HepG2 (cell line): ENCODE measurements around the gene EZH2. TPM values are rescaled to one million over a fixed set of nuclear protein-coding genes. Genes with fewer than 3 reads are reported as not detected.

ENCODE experiments used
- ATAC-seq: fragments of 200-7000 bp; cut with Tn5 transposase; 3 replicates; pipeline ENCODE4 v1.9.1; 2020; ENCODE audit warnings: mild to moderate bottlenecking, moderate library complexity
- BruUV-seq: library from RNA; stranded (reverse); fragments of 400-500 nt; replicated peaks from 2 replicates; lab custom pipeline; 2021; lab: Mats Ljungman, UMichigan
- CTCF ChIA-PET: fragments of 300-600 bp; formaldehyde crosslinking; extraction: SDS; loops from one replicate; lab custom pipeline; 2021; ENCODE audit warnings: low total read pairs, inconsistent platforms, low intra/inter-chr PET ratio; lab: Yijun Ruan, JAX
- POLR2A ChIA-PET: fragments of 350-600 bp; sonication (Branson Sonifier 250); formaldehyde crosslinking; loops from one replicate; lab custom pipeline; 2020; ENCODE audit warnings: antibody characterized with exemption, inconsistent platforms; lab: Yijun Ruan, JAX
- DNase-seq: peaks from one replicate; pipeline ENCODE4 v3.0.0-alpha.2; 2015; ENCODE audit warnings: low spot score
- FAIRE-seq: peaks from 3 replicates; lab custom pipeline; 2011; peaks lifted over from hg19 to GRCh38; lab: Jason Lieb, UNC
- H2AFZ ChIP-seq: one replicate; pipeline ENCODE4 v1.6.1; 2011; ENCODE audit warnings: low read length, inconsistent platforms
- H3K27ac ChIP-seq: fragments of 300-600 bp; 3 replicates; pipeline ENCODE4 v1.8.0; 2011; ENCODE audit warnings: mixed run types, mild to moderate bottlenecking, mixed read lengths, low read length, inconsistent platforms; ENCODE audit not compliant: insufficient read depth; ENCODE audit errors: extremely low read length
- H3K27me3 ChIP-seq, 2 experiments: fragments of 200-600 bp in 1 of 2; 2 replicates in 1 of 2; 3 replicates in 1 of 2; pipeline versions ENCODE4 v1.6.0 to v1.8.0; 2011; ENCODE audit warnings: low read length in 2 of 2, mild to moderate bottlenecking in 2 of 2, moderate library complexity in 2 of 2, inconsistent platforms in 1 of 2; ENCODE audit not compliant: insufficient read depth in 2 of 2, control insufficient read depth in 1 of 2
- H3K36me3 ChIP-seq, 2 experiments: fragments of 200-600 bp in 1 of 2; replicated peaks in 1 of 2; 2 replicates in 1 of 2; 3 replicates in 1 of 2; pipeline versions ENCODE4 v1.5.1 to v1.8.0; 2011; ENCODE audit warnings: low read length in 2 of 2, inconsistent platforms in 1 of 2; ENCODE audit not compliant: insufficient read depth in 2 of 2, control insufficient read depth in 1 of 2
- H3K4me1 ChIP-seq: 2 replicates; pipeline ENCODE4 v1.5.1; 2012; ENCODE audit warnings: low read length, inconsistent platforms; ENCODE audit not compliant: insufficient read depth
- H3K4me2 ChIP-seq: 2 replicates; pipeline ENCODE4 v1.6.0; 2011; ENCODE audit warnings: low read depth, low read length, inconsistent platforms
- H3K4me3 ChIP-seq, 3 experiments: fragments of 200-600 bp in 1 of 3; sonication (generic), shearing (Covaris generic) in 1 of 3; replicated peaks in 1 of 3; 2 replicates each; pipeline ENCODE4 v1.5.1; 2011 to 2016; ENCODE audit warnings: low read length in 3 of 3, inconsistent platforms in 2 of 3, low read depth in 2 of 3, mild to moderate bottlenecking in 2 of 3, control low read depth in 1 of 3, mixed read lengths in 1 of 3; ENCODE audit not compliant: insufficient read depth in 1 of 3
- H3K79me2 ChIP-seq: one replicate; pipeline ENCODE4 v1.6.1; 2011; ENCODE audit warnings: low read length, inconsistent platforms; ENCODE audit not compliant: insufficient read depth
- H3K9ac ChIP-seq: 2 replicates; pipeline ENCODE4 v1.6.0; 2011; ENCODE audit warnings: mild to moderate bottlenecking, low read depth, low read length, inconsistent platforms; ENCODE audit not compliant: insufficient read depth
- H3K9me3 ChIP-seq: 2 replicates; pipeline ENCODE4 v1.5.1; 2012; ENCODE audit warnings: mild to moderate bottlenecking, low read length
- H4K20me1 ChIP-seq: 2 replicates; pipeline ENCODE4 v1.6.0; 2011; ENCODE audit warnings: inconsistent platforms, mild to moderate bottlenecking, low read length, moderate library complexity; ENCODE audit not compliant: insufficient read depth
- HMG20B ChIP-seq: conservative IDR thresholded peaks from 2 replicates; pipeline ENCODE4 v1.6.1; 2016; ENCODE audit warnings: missing genetic modification reagents, missing compliant biosample characterization
- HOXA3 ChIP-seq: sonication (generic); formaldehyde crosslinking; IDR thresholded peaks from 2 replicates; pipeline ENCODE4 v1.5.0; 2020; ENCODE audit warnings: missing genetic modification reagents
- KDM2A ChIP-seq: sonication (generic); formaldehyde crosslinking; IDR thresholded peaks from 2 replicates; pipeline ENCODE4 v1.4.0; 2020; ENCODE audit warnings: low read depth, missing genetic modification reagents, borderline replicate concordance
- MAF1 ChIP-seq: sonication (generic); formaldehyde crosslinking; IDR thresholded peaks from 2 replicates; pipeline ENCODE4 v1.5.0; 2020; ENCODE audit warnings: missing genetic modification reagents, borderline replicate concordance
- PPARG ChIP-seq: conservative IDR thresholded peaks from 2 replicates; pipeline ENCODE4 v1.6.1; 2016; ENCODE audit warnings: missing biosample characterization, missing genetic modification reagents
- RAD51 ChIP-seq: fragments of 450-650 bp; IDR thresholded peaks from 2 replicates; pipeline ENCODE4 v1.6.1; 2016; ENCODE audit warnings: borderline replicate concordance
- RBFOX2 ChIP-seq: fragments of 200-400 bp; formaldehyde crosslinking; IDR thresholded peaks from 2 replicates; pipeline ENCODE4 v1.6.1; 2017; ENCODE audit warnings: low read depth, mild to moderate bottlenecking, low read length
- XRCC5 ChIP-seq: fragments of 200-400 bp; formaldehyde crosslinking; optimal IDR thresholded peaks from 2 replicates; pipeline ENCODE3; 2017; ENCODE audit warnings: mild to moderate bottlenecking, low read length
- ZNF639 ChIP-seq: conservative IDR thresholded peaks from 2 replicates; pipeline ENCODE4 v1.6.1; 2018; ENCODE audit warnings: missing genetic modification reagents
- WGBS: methylation state at CpG from one replicate; pipeline ENCODE4 v1.1.6; 2017; ENCODE audit warnings: low lambda C conversion rate; 5-methylcytosine and 5-hydroxymethylcytosine counted together
- in situ Hi-C: cut with HindIII; loops from 2 replicates; pipeline ENCODE4 v1.10.0; 2017; ENCODE audit warnings: low pct_unique_long_range_greater_than_20kb; ENCODE audit not compliant: extremely low pct_ligation_motif_present
- intact Hi-C: fragments of 100-400 bp; cut with micrococcal nuclease; formaldehyde crosslinking; loops from one replicate; pipeline ENCODE4 v1.10.0; 2022; ENCODE audit not compliant: unreplicated experiment
- polyA plus RNA-seq, 8 experiments: library from polyadenylated mRNA; depleted of rRNA in 3 of 8; stranded (reverse) in 7 of 8; unstranded in 1 of 8; fragments of >200 nt; fragmentation: Illumina TruSeq in 4 of 8; extraction: Trizol in 4 of 8; gene quantifications; 2 replicates each; pipeline versions ENCODE4 v1.2.1 to v1.2.3, GENCODE V29; 2011 to 2016; ENCODE audit warnings: low read depth in 4 of 8, missing spikeins in 1 of 8, mixed read lengths in 1 of 8; ENCODE audit not compliant: insufficient read depth in 1 of 8
- total RNA-seq, 5 experiments: library from RNA; depleted of rRNA; stranded (reverse); fragments of >200 nt; fragmentation: Illumina TruSeq; extraction: Trizol; gene quantifications; 2 replicates each; pipeline ENCODE4 v1.2.3, GENCODE V29; 2016; ENCODE audit warnings: low read depth in 1 of 5
- TF ChIP-seq, protein P1 (sequence below): IDR thresholded peaks from 2 replicates; pipeline ENCODE4 v1.6.1; 2016
- TF ChIP-seq, protein P2 (sequence below): sonication (generic); formaldehyde crosslinking; IDR thresholded peaks from 2 replicates; pipeline ENCODE4 v1.8.0; 2022; ENCODE audit warnings: missing genetic modification reagents, mild to moderate bottlenecking, borderline replicate concordance

The EZH2 gene
- total and polyA plus RNA-seq, 2 of the 13 experiments (the other 11 are each of a cell fraction or from before 2014, with no cell fraction given) = 26.0 to 34.3 TPM

- TF ChIP-seq, protein P1, sequence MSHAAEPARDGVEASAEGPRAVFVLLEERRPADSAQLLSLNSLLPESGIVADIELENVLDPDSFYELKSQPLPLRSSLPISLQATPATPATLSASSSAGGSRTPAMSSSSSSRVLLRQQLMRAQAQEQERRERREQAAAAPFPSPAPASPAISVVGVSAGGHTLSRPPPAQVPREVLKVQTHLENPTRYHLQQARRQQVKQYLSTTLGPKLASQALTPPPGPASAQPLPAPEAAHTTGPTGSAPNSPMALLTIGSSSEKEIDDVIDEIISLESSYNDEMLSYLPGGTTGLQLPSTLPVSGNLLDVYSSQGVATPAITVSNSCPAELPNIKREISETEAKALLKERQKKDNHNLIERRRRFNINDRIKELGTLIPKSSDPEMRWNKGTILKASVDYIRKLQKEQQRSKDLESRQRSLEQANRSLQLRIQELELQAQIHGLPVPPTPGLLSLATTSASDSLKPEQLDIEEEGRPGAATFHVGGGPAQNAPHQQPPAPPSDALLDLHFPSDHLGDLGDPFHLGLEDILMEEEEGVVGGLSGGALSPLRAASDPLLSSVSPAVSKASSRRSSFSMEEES (CRISPR knock-in tag) = no peak
Measured at GRCh38 chr7:148854983-148855382, 29.1 kb downstream of the EZH2 start (continued).

DNA sequence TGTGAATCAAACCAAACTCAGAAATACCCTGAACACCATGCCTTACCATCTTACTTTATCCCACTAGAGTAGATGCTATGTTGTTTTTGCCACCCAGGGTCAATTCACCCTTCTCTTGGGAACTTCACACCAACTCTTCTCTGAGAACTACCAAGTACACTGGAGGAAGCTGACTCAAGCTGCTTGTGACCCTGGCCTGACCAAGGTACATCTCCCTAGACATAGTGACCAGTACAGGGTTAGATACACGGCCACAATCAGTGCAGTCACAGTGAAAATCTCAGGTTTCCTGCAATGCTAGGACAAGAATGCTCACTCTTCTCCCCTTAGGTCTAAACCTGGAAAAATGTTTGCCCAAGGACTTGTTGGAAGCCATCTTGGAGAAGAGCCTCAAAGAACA, 31.8 kb downstream of the EZH2 start:
- no peak; the same call in 2 of the 3 replicates for ATAC-seq
- Histone ChIP-seq H4K20me1 (peaks cover 19% of the 10 kb centered on the region), H2AFZ (no peak overlapping the region), H3K27ac (no peak overlapping the region), H3K9me3 (no peaks in the 10 kb centered on the region), H3K4me3 (no peak overlapping the region), H3K79me2 (peaks cover 93% of the 10 kb centered on the region), H3K36me3 (no peaks in the 10 kb centered on the region), H3K4me2 (no peak overlapping the region), H3K9ac (no peak overlapping the region), H3K4me1 (peaks cover 10% of the 10 kb centered on the region), H3K27me3 (no peaks in the 10 kb centered on the region)
- no peak for DNase-seq
- intact Hi-C loops (no loop called here), in situ Hi-C loops (no loop called here)
- CTCF ChIA-PET = no interaction called here
- POLR2A ChIA-PET = no interaction called here
- no TSS peak for BruUV-seq
- FAIRE-seq = no peak
- TF ChIP-seq RAD51 (no peak), XRCC5 (no peak), RBFOX2 (no peak), HMG20B (CRISPR knock-in tag) (no peak), PPARG (CRISPR knock-in tag) (no peak), ZNF639 (CRISPR knock-in tag) (no peak), MAF1 (CRISPR knock-in tag) (no peak), HOXA3 (no peak), KDM2A (no peak)
- TF ChIP-seq, protein P2, sequence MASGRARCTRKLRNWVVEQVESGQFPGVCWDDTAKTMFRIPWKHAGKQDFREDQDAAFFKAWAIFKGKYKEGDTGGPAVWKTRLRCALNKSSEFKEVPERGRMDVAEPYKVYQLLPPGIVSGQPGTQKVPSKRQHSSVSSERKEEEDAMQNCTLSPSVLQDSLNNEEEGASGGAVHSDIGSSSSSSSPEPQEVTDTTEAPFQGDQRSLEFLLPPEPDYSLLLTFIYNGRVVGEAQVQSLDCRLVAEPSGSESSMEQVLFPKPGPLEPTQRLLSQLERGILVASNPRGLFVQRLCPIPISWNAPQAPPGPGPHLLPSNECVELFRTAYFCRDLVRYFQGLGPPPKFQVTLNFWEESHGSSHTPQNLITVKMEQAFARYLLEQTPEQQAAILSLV (CRISPR knock-in tag) = no peak
- 85% methylated on average over 1 of the region's 1 CpG for WGBS
